Heart left ventricle (tissue), 16 donors: ENCODE results near the gene ADAMTS1. TPM values are rescaled to one million over a fixed set of nuclear protein-coding genes. Genes with fewer than 3 reads are reported as not detected.

Experiments
- ATAC-seq, 4 donors: fragments of 200-7000 bp; cut with Tn5 transposase; one replicate each; pipeline ENCODE4 v1.9.1; 2020 to 2022; ENCODE audit warnings: moderate library complexity in 4 of 4, mild to moderate bottlenecking in 3 of 4, moderate number of reproducible peaks in 1 of 4
- DNase-seq, 5 donors: peaks; one replicate each; pipeline ENCODE4 v3.0.0-alpha.2; 2020
- H3K27ac ChIP-seq, 12 donors: fragments of 200-600 bp; sonication (generic) in 4 of 12; one replicate each; pipeline versions ENCODE4 v1.5.0 to v1.8.0; 2016 to 2022; ENCODE audit warnings: mild to moderate bottlenecking in 2 of 12
- H3K27me3 ChIP-seq, 9 donors: fragments of 200-600 bp; sonication (generic) in 2 of 9; one replicate each; pipeline versions ENCODE4 v1.5.1 to v1.8.0; 2016 to 2022; ENCODE audit warnings: mild to moderate bottlenecking in 3 of 9
- H3K36me3 ChIP-seq, 9 donors: fragments of 200-600 bp; sonication (generic) in 2 of 9; one replicate each; pipeline versions ENCODE4 v1.5.0 to v1.8.0; 2018 to 2022; ENCODE audit warnings: mild to moderate bottlenecking in 2 of 9
- H3K4me1 ChIP-seq, 12 donors: fragments of 200-600 bp; sonication (generic) in 4 of 12; one replicate each; pipeline versions ENCODE4 v1.5.0 to v1.8.0; 2016 to 2022; ENCODE audit warnings: mild to moderate bottlenecking in 3 of 12
- H3K4me3 ChIP-seq, 12 donors: fragments of 200-600 bp; sonication (generic) in 4 of 12; one replicate each; pipeline versions ENCODE4 v1.5.0 to v1.8.0; 2017 to 2022; ENCODE audit warnings: mild to moderate bottlenecking in 9 of 12, moderate library complexity in 4 of 12
- H3K9me3 ChIP-seq, 12 donors: fragments of 200-600 bp; sonication (generic) in 4 of 12; one replicate each; pipeline versions ENCODE4 v1.5.0 to v1.8.0; 2016 to 2022; ENCODE audit warnings: mild to moderate bottlenecking in 1 of 12
- POLR2A ChIP-seq, 2 donors: fragments of 450-650 bp; IDR thresholded peaks; one replicate each; pipeline ENCODE4 v1.6.1; 2017; ENCODE audit warnings: antibody characterized with exemption in 2 of 2, mild to moderate bottlenecking in 2 of 2, moderate library complexity in 2 of 2
- WGBS, 4 donors: extraction: QIAGEN DNeasy Blood & Tissue Kit in 2 of 4; methylation state at CpG; one replicate each; pipeline versions ENCODE4 v1.1.5 to v1.1.7; 2013 to 2018; 5-methylcytosine and 5-hydroxymethylcytosine counted together
- intact Hi-C, 10 donors: fragments of 100-400 bp; cut with DNase I; formaldehyde crosslinking; loops; one replicate each; pipeline versions ENCODE4 v1.11.1 to v1.14.2; 2022
- polyA plus RNA-seq, 2 donors: library from polyadenylated mRNA; stranded (reverse); fragments of 200-250 nt; gene quantifications; one replicate each; pipeline ENCODE4 v1.2.3, GENCODE V29; 2013
- total RNA-seq, 9 donors: library from RNA; depleted of rRNA in 2 of 9; stranded (reverse); fragments of >200 nt in 2 of 9; fragmentation: NEBNext Ultra II Directional in 3 of 9; extraction: Animal tissue kit (Norgen Biotek cat#: 25700) in 3 of 9; gene quantifications; one replicate each; pipeline versions ENCODE4 v1.1.0 to v1.2.4, GENCODE V29; 2016 to 2023
- TF ChIP-seq, protein P1 (sequence below), 12 donors: fragments of 200-600 bp; sonication (generic) in 4 of 12; IDR thresholded peaks; one replicate each; pipeline versions ENCODE4 v1.5.0 to v1.8.0; 2018 to 2022; ENCODE audit warnings: antibody characterized with exemption in 12 of 12, mild to moderate bottlenecking in 5 of 12
- donor health status: ischemic (EF 13 %, LVEDD 7.1; RV severe dilation, severe dysfunction).
- donor health status: healthy with polysubstance abuse.
- donor health status: DM: no; HTN: yes; CAD: no.
- donor health status: DM: no; HTN: no; CAD: no.
- donor health status: ischemic (EF 25% LVEDD 6.9; RV normal size, moderate dysfunction).
- donor health status: ischemic (EF 25% LVEDD 5.7; RV mildly dilated, moderate dysfunction).
- donor health status: healthy.
- donor health status: DM: yes; HTN: yes; CAD: no.
- donor health status: ischemic (EF 35%, LVEDD 5.7; RV mildly dilated, moderate dysfunction).
- donor health status: nonischemic (EF 11% LVEDD 7.7; RV severe dilation, severe dysfunction).
- donor health status: DM: yes; HTN: yes; CAD: no.
- donor health status: PGD.
- donor health status: ischemic (EF 29% LVEDD 5.4; RV normal size, mild dysfunction).
- donor health status: nonischemic (EF 23%, LVEDD 6.1; RV moderate dilation, normal function).

Gene ADAMTS1
- total and polyA plus RNA-seq, 11 donors, result 14.8 to 87.8 (median 60.7) TPM

DNA sequence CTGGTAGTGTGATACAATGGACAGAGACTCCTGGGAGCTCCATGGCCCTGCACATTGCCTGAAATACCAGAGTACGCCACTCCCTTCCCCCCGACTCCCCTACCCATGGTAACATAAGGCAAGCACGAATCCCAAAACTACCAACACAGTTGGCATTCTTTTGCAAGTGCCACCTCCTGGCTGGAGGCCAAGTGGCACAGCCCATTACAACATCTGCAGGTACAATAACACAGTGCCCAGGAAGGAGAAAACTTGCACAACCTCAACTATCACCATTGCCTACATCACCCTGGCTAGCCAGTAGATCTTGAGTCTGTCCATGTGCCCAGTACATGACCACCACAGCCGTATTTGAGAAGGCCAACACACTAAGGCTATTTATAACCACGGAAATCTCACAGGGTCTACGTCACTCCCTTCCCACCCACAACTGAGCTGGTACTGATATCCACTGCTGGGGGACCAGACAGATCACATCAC lies 11.7 kb downstream of the ADAMTS1 start:
- H3K9me3 ChIP-seq, result no peaks in the 10 kb centered on the region
- H3K4me1 ChIP-seq, result peaks cover 0 to 20% (median 16%) of the 10 kb centered on the region in 12 donors
- intact Hi-C loops, result loop anchor here in 2 of 10 donors (5.0 kb wide), 2 partner anchors 56 to 61 kb away; no protein-coding TSS in a partner anchor
- no peaks in the 10 kb centered on the region for H3K27me3 ChIP-seq
- DNase-seq (peak in 1 of 5 donors; percentile 32), ATAC-seq (peak; percentile 36 to 86 (median 64))
- H3K4me3 ChIP-seq, result no peak overlapping the region
- 57 to 63% (median 61%) methylated on average over 6 of the region's 6 CpGs for WGBS, 4 donors
- TF ChIP-seq, protein P1, sequence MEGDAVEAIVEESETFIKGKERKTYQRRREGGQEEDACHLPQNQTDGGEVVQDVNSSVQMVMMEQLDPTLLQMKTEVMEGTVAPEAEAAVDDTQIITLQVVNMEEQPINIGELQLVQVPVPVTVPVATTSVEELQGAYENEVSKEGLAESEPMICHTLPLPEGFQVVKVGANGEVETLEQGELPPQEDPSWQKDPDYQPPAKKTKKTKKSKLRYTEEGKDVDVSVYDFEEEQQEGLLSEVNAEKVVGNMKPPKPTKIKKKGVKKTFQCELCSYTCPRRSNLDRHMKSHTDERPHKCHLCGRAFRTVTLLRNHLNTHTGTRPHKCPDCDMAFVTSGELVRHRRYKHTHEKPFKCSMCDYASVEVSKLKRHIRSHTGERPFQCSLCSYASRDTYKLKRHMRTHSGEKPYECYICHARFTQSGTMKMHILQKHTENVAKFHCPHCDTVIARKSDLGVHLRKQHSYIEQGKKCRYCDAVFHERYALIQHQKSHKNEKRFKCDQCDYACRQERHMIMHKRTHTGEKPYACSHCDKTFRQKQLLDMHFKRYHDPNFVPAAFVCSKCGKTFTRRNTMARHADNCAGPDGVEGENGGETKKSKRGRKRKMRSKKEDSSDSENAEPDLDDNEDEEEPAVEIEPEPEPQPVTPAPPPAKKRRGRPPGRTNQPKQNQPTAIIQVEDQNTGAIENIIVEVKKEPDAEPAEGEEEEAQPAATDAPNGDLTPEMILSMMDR (IDR thresholded peaks at IDR 0.05), result no peak
- TF ChIP-seq POLR2A (IDR thresholded peaks at IDR 0.05), result no peak
- peak overlapping the region in 1 of 12 donors; percentile 5 for H3K27ac ChIP-seq
- peaks cover 2 to 31% (median 22%) of the 10 kb centered on the region in 9 donors for H3K36me3 ChIP-seq

DNA sequence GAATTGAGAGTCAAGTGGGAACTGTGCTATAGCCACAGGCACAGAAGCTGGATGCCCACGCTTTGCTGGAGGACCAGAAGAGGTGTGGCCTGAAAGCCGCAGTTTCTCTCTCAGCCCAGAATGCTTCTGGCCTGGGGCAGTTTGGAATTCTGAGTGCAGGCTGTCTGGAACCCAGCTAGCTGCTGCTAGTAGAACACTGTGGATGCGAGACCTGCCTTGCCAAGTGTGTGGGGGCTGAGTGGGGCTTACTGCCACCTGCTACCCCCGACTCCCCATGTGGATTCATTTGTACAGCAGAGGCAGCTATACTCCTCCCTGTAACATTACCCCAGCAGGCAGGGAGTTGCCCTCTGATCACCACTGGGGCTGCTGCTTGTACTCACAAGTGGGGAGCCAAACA lies 12.2 kb downstream of the ADAMTS1 start:
- peaks cover 2 to 26% (median 18%) of the 10 kb centered on the region in 9 donors for H3K36me3 ChIP-seq
- no peak for TF ChIP-seq POLR2A (IDR thresholded peaks at IDR 0.05)
- TF ChIP-seq, protein P1 (IDR thresholded peaks at IDR 0.05), result no peak
- no peak for DNase-seq
- no peaks in the 10 kb centered on the region for H3K9me3 ChIP-seq
- peak in 1 of 4 donors; percentile 13 for ATAC-seq
- H3K27ac ChIP-seq, result no peak overlapping the region
- peaks cover 0 to 17% (median 12%) of the 10 kb centered on the region in 12 donors for H3K4me1 ChIP-seq
- H3K27me3 ChIP-seq, result no peaks in the 10 kb centered on the region
- no peak overlapping the region for H3K4me3 ChIP-seq
- intact Hi-C loops, result loop anchor here in 2 of 10 donors (5.0 kb wide), 2 partner anchors 56 to 61 kb away; no protein-coding TSS in a partner anchor
- WGBS, 4 donors, result 96 to 100% (median 97%) methylated on average over 4 of the region's 4 CpGs

DNA sequence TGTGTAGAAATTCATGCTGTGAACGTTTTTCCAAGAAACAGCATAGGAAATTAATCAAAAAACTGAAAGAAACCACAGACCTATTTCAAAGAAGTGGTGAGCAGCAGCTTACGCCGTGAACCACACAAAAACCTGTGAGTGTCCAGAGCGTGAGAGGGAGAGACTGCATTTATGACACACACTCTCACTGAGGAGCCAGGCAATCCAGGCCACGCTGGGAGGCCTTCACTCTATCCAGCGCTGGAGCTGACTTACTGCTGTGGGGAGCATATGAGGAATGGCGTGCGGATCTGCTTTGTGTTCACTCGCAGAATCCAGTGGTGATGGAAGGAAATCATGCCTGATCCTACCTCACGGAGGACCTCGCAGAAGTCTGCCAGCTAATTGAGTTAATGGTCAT lies 12.7 kb downstream of the ADAMTS1 start:
- Histone ChIP-seq H3K27ac (no peak overlapping the region), H3K27me3 (no peaks in the 10 kb centered on the region), H3K9me3 (no peaks in the 10 kb centered on the region), H3K4me3 (no peak overlapping the region), H3K4me1 (peaks cover 0 to 12% (median 9%) of the 10 kb centered on the region in 12 donors), H3K36me3 (peaks cover under 1 to 21% (median 13%) of the 10 kb centered on the region in 9 donors)
- DNase-seq (no peak), ATAC-seq (peak in 1 of 4 donors; percentile 15)
- no peak for TF ChIP-seq POLR2A (IDR thresholded peaks at IDR 0.05)
- TF ChIP-seq, protein P1 (IDR thresholded peaks at IDR 0.05), result no peak
- intact Hi-C loops, result loop anchor here in 2 of 10 donors (5.0 kb wide), 2 partner anchors 55 to 60 kb away; no protein-coding TSS in a partner anchor
- WGBS, 4 donors, result 81 to 91% (median 86%) methylated on average over 7 to 11 of the region's 11 CpGs

DNA sequence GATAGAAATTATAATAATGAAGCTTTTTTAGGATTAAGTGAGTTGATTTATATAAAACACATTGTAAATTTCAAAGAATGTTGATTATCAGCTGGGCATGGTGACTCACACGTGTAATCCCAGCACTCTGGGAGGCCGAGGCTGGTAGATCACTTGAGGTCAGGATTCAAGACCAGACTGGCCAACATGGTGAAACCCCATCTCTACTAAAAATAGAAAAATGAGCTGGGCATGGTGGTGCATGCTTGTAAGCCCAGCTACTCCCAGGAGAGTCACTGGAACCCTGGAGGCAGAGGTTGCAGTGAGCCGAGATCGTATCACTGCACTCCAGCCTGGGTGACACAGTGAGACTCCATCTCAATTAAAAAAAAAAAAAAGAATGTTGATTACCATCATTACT lies 18.4 kb downstream of the ADAMTS1 start:
- Histone ChIP-seq H3K27ac (no peak overlapping the region), H3K27me3 (no peaks in the 10 kb centered on the region), H3K36me3 (no peaks in the 10 kb centered on the region), H3K4me3 (no peak overlapping the region), H3K9me3 (no peaks in the 10 kb centered on the region), H3K4me1 (no peaks in the 10 kb centered on the region)
- ATAC-seq (no peak), DNase-seq (peak in 1 of 5 donors; percentile 14)
- TF ChIP-seq, protein P1 (IDR thresholded peaks at IDR 0.05), result no peak
- TF ChIP-seq POLR2A (IDR thresholded peaks at IDR 0.05), result no peak
- WGBS, 4 donors, result 91 to 93% (median 92%) methylated on average over 4 of the region's 4 CpGs
- intact Hi-C loops, result loop anchor here in 1 of 10 donors (5.0 kb wide), 1 partner anchor 50 kb away; no protein-coding TSS in a partner anchor
